ENCODE data around the gene PDE3A.

GRCh38 chr12:20423557-20423956, 55.2 kb downstream of the PDE3A start:
- TF ChIP-seq, protein P1, sequence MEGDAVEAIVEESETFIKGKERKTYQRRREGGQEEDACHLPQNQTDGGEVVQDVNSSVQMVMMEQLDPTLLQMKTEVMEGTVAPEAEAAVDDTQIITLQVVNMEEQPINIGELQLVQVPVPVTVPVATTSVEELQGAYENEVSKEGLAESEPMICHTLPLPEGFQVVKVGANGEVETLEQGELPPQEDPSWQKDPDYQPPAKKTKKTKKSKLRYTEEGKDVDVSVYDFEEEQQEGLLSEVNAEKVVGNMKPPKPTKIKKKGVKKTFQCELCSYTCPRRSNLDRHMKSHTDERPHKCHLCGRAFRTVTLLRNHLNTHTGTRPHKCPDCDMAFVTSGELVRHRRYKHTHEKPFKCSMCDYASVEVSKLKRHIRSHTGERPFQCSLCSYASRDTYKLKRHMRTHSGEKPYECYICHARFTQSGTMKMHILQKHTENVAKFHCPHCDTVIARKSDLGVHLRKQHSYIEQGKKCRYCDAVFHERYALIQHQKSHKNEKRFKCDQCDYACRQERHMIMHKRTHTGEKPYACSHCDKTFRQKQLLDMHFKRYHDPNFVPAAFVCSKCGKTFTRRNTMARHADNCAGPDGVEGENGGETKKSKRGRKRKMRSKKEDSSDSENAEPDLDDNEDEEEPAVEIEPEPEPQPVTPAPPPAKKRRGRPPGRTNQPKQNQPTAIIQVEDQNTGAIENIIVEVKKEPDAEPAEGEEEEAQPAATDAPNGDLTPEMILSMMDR (conservative IDR thresholded peaks at IDR 0.05; ENCODE audit: low read depth, low read length), result no peak
- no peak for TF ChIP-seq EZH2 (IDR thresholded peaks at IDR 0.05; ENCODE audit: low read length, unreplicated experiment)

All from PC-3 (cell line).